ENCODE data around the gene HOXD13.

Gene HOXD13

DNA sequence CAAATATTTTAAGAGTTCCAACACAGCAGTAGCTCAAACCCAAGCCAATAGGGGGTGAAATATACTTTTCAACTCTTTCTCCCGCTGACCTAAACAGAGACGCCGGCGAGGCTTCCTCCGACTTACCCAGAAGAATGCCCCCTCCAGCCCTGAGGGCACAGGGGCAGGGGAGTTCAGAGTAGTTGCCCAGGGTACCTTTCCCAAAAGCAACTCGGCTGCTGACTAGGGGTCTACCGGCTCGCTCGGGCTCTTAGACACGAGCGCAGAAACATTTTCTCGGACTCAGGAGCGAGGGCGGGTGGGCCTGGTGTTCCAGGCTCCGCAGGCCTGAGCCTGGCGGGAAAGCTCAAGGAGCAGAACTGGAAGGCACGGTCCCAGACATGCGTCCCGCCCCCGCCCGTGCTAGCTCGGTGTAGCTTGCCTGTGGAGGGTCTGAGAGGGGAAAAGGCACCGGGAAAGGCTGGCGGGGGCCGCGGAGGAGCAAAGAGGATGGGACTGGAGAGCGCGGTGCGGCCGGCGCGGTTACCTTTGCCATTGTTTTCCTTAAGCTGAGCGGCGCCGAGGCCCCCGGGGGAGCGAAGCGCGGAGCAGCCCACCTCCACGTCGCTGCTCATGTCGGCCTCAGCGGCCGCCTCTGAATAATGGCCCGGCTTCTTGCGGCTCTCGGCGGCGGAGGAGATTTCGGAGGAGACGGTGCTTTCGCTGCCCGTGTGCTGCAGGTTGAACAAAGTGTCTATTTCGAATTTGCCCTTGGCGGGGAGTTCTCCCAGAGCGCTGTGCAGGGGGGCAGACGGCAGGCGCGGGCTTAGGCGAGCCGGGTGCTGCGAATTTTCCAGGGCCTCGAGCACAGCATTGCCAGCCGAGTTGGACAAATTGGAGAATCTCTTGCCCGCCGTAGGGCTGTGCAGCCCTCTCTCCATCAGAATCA lies 9.4 kb upstream of the HOXD13 start:
- no peaks in the 10 kb centered on the region for H3K36me3 ChIP-seq
- TF ChIP-seq CTCF (IDR thresholded peaks at IDR 0.05; ENCODE audit: low read depth, low read length): no peak
- H3K9me3 ChIP-seq: no peaks in the 10 kb centered on the region; the same call in 1 of the 2 replicates
- no peaks in the 10 kb centered on the region for H3K4me1 ChIP-seq
- peaks cover 89% of the 10 kb centered on the region for H3K27me3 ChIP-seq
- H3K4me3 ChIP-seq (ENCODE audit: low read depth, low read length): no peak overlapping the region
- no peak for DNase-seq

- H3K4me1 ChIP-seq: no peaks in the 10 kb centered on the region
- peak within 1 kb of the TSS; percentile 6; the same call in 1 of the 2 replicates for H3K4me3 ChIP-seq (ENCODE audit: low read depth, low read length)
- TF ChIP-seq CTCF (IDR thresholded peaks at IDR 0.05; ENCODE audit: low read depth, low read length): no peak
- DNase-seq: no peak
- peaks cover 92% of the 10 kb centered on the region for H3K27me3 ChIP-seq
- H3K36me3 ChIP-seq: no peaks in the 10 kb centered on the region
- H3K9me3 ChIP-seq: no peaks in the 10 kb centered on the region; the same call in 1 of the 2 replicates
Observed at GRCh38 chr2:176083796-176084261, 8.7 kb upstream of the HOXD13 start, which contains the start of gene EVX2. Gene EVX2 (minus strand): TSS chr2:176083962. CDS start chr2:176083776, 186 bp downstream.

- H3K4me1 ChIP-seq: no peaks in the 10 kb centered on the region
- H3K27me3 ChIP-seq: peaks cover 92% of the 10 kb centered on the region
- no peak for TF ChIP-seq CTCF (IDR thresholded peaks at IDR 0.05; ENCODE audit: low read depth, low read length)
- no peak for DNase-seq
- no peaks in the 10 kb centered on the region for H3K36me3 ChIP-seq
- peak overlapping the region; percentile 37 for H3K4me3 ChIP-seq (ENCODE audit: low read depth, low read length)
- H3K9me3 ChIP-seq: no peaks in the 10 kb centered on the region; the same call in 1 of the 2 replicates
Observed at GRCh38 chr2:176084611-176085119, 7.9 kb upstream of the HOXD13 start.

GRCh38 chr2:176085120-176085788 lies 7.3 kb upstream of the HOXD13 start:
- H3K27me3 ChIP-seq: peaks cover 98% of the 10 kb centered on the region
- no peaks in the 10 kb centered on the region; the same call in 1 of the 2 replicates for H3K9me3 ChIP-seq
- no peak for TF ChIP-seq CTCF (IDR thresholded peaks at IDR 0.05; ENCODE audit: low read depth, low read length)
- peak overlapping the region; percentile 37 for H3K4me3 ChIP-seq (ENCODE audit: low read depth, low read length)
- H3K4me1 ChIP-seq: no peaks in the 10 kb centered on the region
- H3K36me3 ChIP-seq: no peaks in the 10 kb centered on the region
- no peak for DNase-seq

DNA sequence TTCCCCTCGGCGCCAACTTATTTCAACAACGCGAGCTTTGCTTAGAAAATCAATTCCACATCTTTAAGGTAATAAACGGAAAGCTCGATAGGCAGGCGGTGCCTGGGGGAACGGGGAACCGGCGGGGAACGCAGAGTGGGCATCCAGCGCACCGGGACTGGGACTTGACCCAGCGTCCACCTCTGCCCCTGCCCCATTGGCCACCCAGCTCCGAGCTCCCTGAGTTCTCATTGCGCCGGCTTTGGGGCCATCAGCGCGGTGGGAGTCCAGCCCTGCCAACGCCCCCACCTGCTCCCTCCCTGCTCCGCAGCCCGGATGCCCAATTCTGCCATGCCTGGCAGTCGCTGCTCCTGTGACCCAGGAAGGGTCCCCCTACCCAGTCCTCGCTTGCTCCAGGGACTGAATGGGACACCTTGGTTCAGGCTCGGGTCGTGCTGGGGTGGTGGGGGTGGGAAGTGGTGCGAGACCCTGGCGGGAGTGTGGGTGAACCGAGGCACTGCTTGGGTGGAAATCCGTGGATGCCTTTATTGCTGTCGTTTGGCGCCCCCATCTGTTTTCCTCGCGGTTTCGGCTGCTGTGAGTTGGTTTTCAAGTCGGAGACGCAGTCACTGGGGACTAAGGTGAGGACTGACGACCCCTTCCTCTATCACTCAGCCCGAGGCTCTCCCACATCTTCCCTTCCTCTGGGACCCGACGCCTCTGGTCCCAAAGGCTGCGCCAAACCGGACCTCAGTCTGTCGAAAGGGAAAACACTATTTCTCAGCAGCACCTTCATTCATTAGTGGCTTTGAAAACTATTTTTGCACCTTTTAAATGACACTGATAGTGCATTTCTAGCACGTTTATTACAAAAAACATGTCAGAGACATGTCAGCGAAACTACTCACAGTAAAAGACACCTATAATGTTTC lies 6.4 kb upstream of the HOXD13 start:
- H3K9me3 ChIP-seq: no peaks in the 10 kb centered on the region; the same call in 1 of the 2 replicates
- no peaks in the 10 kb centered on the region for H3K36me3 ChIP-seq
- DNase-seq: peak; percentile 62
- TF ChIP-seq CTCF (IDR thresholded peaks at IDR 0.05; ENCODE audit: low read depth, low read length): peak; percentile 56
- peaks cover 98% of the 10 kb centered on the region for H3K27me3 ChIP-seq
- no peaks in the 10 kb centered on the region for H3K4me1 ChIP-seq
- peak overlapping the region; percentile 37 for H3K4me3 ChIP-seq (ENCODE audit: low read depth, low read length)

Data from BE2C (cell line).